ENCODE results near the gene LMNA. TPM values are rescaled to one million over a fixed set of nuclear protein-coding genes. Genes with fewer than 3 reads are reported as not detected.

LMNA gene
- total RNA-seq, 1 experiment from 2014 or later: 51.0 TPM

DNA sequence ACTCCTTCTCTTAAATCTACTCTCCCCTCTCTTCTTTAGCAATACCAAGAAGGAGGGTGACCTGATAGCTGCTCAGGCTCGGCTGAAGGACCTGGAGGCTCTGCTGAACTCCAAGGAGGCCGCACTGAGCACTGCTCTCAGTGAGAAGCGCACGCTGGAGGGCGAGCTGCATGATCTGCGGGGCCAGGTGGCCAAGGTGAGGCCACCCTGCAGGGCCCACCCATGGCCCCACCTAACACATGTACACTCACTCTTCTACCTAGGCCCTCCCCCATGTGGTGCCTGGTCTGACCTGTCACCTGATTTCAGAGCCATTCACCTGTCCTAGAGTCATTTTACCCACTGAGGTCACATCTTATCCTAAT is 16.0 kb downstream of the LMNA start:
- Mint-ChIP-seq H3K9me3 (no peaks in the 10 kb centered on the region), H3K4me1 (peaks cover 25 to 26% of the 10 kb centered on the region in 2 experiments), H3K27ac (peak overlapping the region in 1 of 3 experiments; percentile 64; a peak in 2 of 7 replicates), H3K36me3 (ENCODE audit: insufficient read depth in 1 of 3, low read depth in 3 of 3) (peaks cover 12 to 32% (median 27%) of the 10 kb centered on the region in 3 experiments), H3K27me3 (ENCODE audit: low read depth) (no peaks in the 10 kb centered on the region), H3K4me3 (0 out of 5 replicates have a peak overlapping the region, but pooled peaks of 1 of the 2 experiments have one; percentile 5)
- Histone ChIP-seq H4K5ac (ENCODE audit: insufficient read length, low read depth, low read length) (no peak overlapping the region), H3K23me2 (ENCODE audit: insufficient read length, low read depth, low read length, poor library complexity, severe bottlenecking) (no peaks in the 10 kb centered on the region), H4K20me1 (ENCODE audit: control insufficient read depth, insufficient read depth, insufficient read length) (no peaks in the 10 kb centered on the region), H3K9me3 (ENCODE audit: control insufficient read depth, low read depth, low read length) (no peaks in the 10 kb centered on the region), H2BK15ac (ENCODE audit: low read depth, low read length) (no peak overlapping the region), H3K4ac (ENCODE audit: low read depth, low read length) (no peak overlapping the region), H2BK5ac (ENCODE audit: insufficient read length, low read length) (no peak overlapping the region), H3K9ac (ENCODE audit: extremely low read depth, insufficient read length, low read length) (no peak overlapping the region), H2BK120ac (ENCODE audit: low read depth, low read length, poor library complexity, severe bottlenecking) (no peak overlapping the region), H3K23ac (ENCODE audit: insufficient read length, low read depth, low read length) (no peak overlapping the region), H2BK12ac (ENCODE audit: insufficient read length, low read depth, low read length) (no peak overlapping the region), H3K79me2 (ENCODE audit: insufficient read depth, low read length) (no peaks in the 10 kb centered on the region), H3K14ac (ENCODE audit: insufficient read depth, low read length) (no peak overlapping the region), H3K27me3 (ENCODE audit: insufficient read depth, low read length) (no peaks in the 10 kb centered on the region), H3K4me2 (ENCODE audit: insufficient read depth, insufficient read length, low read length) (no peak overlapping the region), H3K18ac (ENCODE audit: insufficient read length, low read depth, low read length) (no peak overlapping the region), H2AFZ (ENCODE audit: low read length) (no peak overlapping the region), H4K8ac (replicated peaks; ENCODE audit: insufficient read length, low read depth, low read length) (no peak overlapping the region), H3K27ac (ENCODE audit: insufficient read length, low read depth, low read length) (no peak overlapping the region), H3K79me1 (ENCODE audit: insufficient read depth, low read depth, low read length, poor library complexity, severe bottlenecking) (no peaks in the 10 kb centered on the region), H2BK20ac (ENCODE audit: low read depth, low read length, poor library complexity, severe bottlenecking) (no peak overlapping the region), H2AK5ac (ENCODE audit: insufficient read length, low read length) (no peak overlapping the region), H3K4me1 (ENCODE audit: insufficient read depth, low read length) (peaks cover 13% of the 10 kb centered on the region), H3K56ac (ENCODE audit: insufficient read length, low read depth, low read length) (no peak overlapping the region), H3T11ph (ENCODE audit: low read length) (no peak overlapping the region), H4K91ac (ENCODE audit: insufficient read length, low read depth, low read length) (no peak overlapping the region)
- TF ChIP-seq, protein P1, sequence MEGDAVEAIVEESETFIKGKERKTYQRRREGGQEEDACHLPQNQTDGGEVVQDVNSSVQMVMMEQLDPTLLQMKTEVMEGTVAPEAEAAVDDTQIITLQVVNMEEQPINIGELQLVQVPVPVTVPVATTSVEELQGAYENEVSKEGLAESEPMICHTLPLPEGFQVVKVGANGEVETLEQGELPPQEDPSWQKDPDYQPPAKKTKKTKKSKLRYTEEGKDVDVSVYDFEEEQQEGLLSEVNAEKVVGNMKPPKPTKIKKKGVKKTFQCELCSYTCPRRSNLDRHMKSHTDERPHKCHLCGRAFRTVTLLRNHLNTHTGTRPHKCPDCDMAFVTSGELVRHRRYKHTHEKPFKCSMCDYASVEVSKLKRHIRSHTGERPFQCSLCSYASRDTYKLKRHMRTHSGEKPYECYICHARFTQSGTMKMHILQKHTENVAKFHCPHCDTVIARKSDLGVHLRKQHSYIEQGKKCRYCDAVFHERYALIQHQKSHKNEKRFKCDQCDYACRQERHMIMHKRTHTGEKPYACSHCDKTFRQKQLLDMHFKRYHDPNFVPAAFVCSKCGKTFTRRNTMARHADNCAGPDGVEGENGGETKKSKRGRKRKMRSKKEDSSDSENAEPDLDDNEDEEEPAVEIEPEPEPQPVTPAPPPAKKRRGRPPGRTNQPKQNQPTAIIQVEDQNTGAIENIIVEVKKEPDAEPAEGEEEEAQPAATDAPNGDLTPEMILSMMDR (conservative IDR thresholded peaks at IDR 0.05): no peak; the same call in 2 of the 3 replicates
- no peak for DNase-seq
- no CpG with 5 or more reads among the region's 6 CpGs for WGBS (ENCODE audit: extremely low coverage, insufficient read length, low lambda C conversion rate)

Measured in H9 (cell line).